Heart right ventricle (tissue), 16 donors: Measurements from ENCODE around the gene IL6R. TPM values are rescaled to one million over a fixed set of nuclear protein-coding genes. Genes with fewer than 3 reads are reported as not detected.

Experiments used
- ATAC-seq, 8 donors: fragments of 200-7000 bp; cut with Tn5 transposase; one replicate each; pipeline ENCODE4 v1.9.1; 2020; ENCODE audit warnings: mild to moderate bottlenecking in 8 of 8, moderate library complexity in 8 of 8, moderate number of reproducible peaks in 1 of 8
- DNase-seq, 2 donors: peaks; one replicate each; pipeline ENCODE4 v3.0.0-alpha.2; 2020
- H3K27ac ChIP-seq, 10 donors: fragments of 200-600 bp; sonication (generic) in 2 of 10; one replicate each; pipeline versions ENCODE4 v1.5.0 to v1.8.0; 2020 to 2022; ENCODE audit warnings: mild to moderate bottlenecking in 3 of 10
- H3K27me3 ChIP-seq, 7 donors: fragments of 200-600 bp; one replicate each; pipeline ENCODE4 v1.8.0; 2021 to 2022; ENCODE audit warnings: mild to moderate bottlenecking in 2 of 7
- H3K36me3 ChIP-seq, 9 donors: fragments of 200-600 bp; sonication (generic) in 1 of 9; one replicate each; pipeline versions ENCODE4 v1.5.0 to v1.8.0; 2020 to 2022; ENCODE audit warnings: mild to moderate bottlenecking in 2 of 9
- H3K4me1 ChIP-seq, 9 donors: fragments of 200-600 bp; sonication (generic) in 1 of 9; one replicate each; pipeline versions ENCODE4 v1.5.0 to v1.8.0; 2020 to 2022; ENCODE audit warnings: mild to moderate bottlenecking in 4 of 9
- H3K4me3 ChIP-seq, 10 donors: fragments of 200-600 bp; sonication (generic) in 2 of 10; one replicate each; pipeline versions ENCODE4 v1.5.0 to v1.8.0; 2020 to 2022; ENCODE audit warnings: mild to moderate bottlenecking in 7 of 10, moderate library complexity in 2 of 10
- H3K9me3 ChIP-seq, 11 donors: fragments of 200-600 bp in 10 of 11; sonication (generic) in 2 of 11; one replicate each; pipeline versions ENCODE4 v1.5.0 to v1.8.0; 2013 to 2022; ENCODE audit warnings: mild to moderate bottlenecking in 2 of 11, control low read depth in 1 of 11, moderate library complexity in 1 of 11
- WGBS, 2 donors: extraction: QIAGEN DNeasy Blood & Tissue Kit; methylation state at CpG; one replicate each; pipeline ENCODE4 v1.1.7; 2013; ENCODE audit warnings: inconsistent platforms in 1 of 2; 5-methylcytosine and 5-hydroxymethylcytosine counted together
- intact Hi-C, 10 donors: fragments of 100-400 bp; cut with DNase I; formaldehyde crosslinking; loops; one replicate each; pipeline versions ENCODE4 v1.11.1 to v1.14.2; 2022
- polyA plus RNA-seq, 2 donors: library from polyadenylated mRNA; stranded (reverse); fragments of 200-250 nt; gene quantifications; one replicate each; pipeline ENCODE4 v1.2.3, GENCODE V29; 2013
- total RNA-seq, 10 donors: library from RNA; stranded (reverse); fragmentation: NEBNext Ultra II Directional in 3 of 10; extraction: Animal tissue kit (Norgen Biotek cat#: 25700) in 3 of 10; gene quantifications; one replicate each; pipeline versions ENCODE4 v1.2.1 to v1.2.4, GENCODE V29; 2021 to 2023
- TF ChIP-seq, protein P1 (sequence below), 9 donors: fragments of 200-600 bp; sonication (generic) in 2 of 9; IDR thresholded peaks; one replicate each; pipeline versions ENCODE4 v1.5.0 to v1.8.0; 2021 to 2022; ENCODE audit warnings: antibody characterized with exemption in 9 of 9, mild to moderate bottlenecking in 5 of 9, moderate library complexity in 1 of 9
- donor health status: Arrhythmogenic right ventricular cardiomyopathy.
- donor health status: ischemic (EF 13 %, LVEDD 7.1; RV severe dilation, severe dysfunction).
- donor health status: healthy with polysubstance abuse.
- donor health status: DM: no; HTN: yes; CAD: no.
- donor health status: DM: no; HTN: no; CAD: no.
- donor health status: ischemic (EF 25% LVEDD 6.9; RV normal size, moderate dysfunction).
- donor health status: ischemic (EF 25% LVEDD 5.7; RV mildly dilated, moderate dysfunction).
- donor health status: healthy.
- donor health status: DM: yes; HTN: yes; CAD: no.
- donor health status: Ischemic cardiomyopathy.
- donor health status: ischemic (EF 35%, LVEDD 5.7; RV mildly dilated, moderate dysfunction).
- donor health status: nonischemic (EF 11% LVEDD 7.7; RV severe dilation, severe dysfunction).
- donor health status: DM: yes; HTN: yes; CAD: no.
- donor health status: PGD.
- donor health status: ischemic (EF 29% LVEDD 5.4; RV normal size, mild dysfunction).
- donor health status: nonischemic (EF 23%, LVEDD 6.1; RV moderate dilation, normal function).

Gene IL6R
- total and polyA plus RNA-seq, 12 donors: 2.9 to 16.2 (median 9.3) TPM

DNA sequence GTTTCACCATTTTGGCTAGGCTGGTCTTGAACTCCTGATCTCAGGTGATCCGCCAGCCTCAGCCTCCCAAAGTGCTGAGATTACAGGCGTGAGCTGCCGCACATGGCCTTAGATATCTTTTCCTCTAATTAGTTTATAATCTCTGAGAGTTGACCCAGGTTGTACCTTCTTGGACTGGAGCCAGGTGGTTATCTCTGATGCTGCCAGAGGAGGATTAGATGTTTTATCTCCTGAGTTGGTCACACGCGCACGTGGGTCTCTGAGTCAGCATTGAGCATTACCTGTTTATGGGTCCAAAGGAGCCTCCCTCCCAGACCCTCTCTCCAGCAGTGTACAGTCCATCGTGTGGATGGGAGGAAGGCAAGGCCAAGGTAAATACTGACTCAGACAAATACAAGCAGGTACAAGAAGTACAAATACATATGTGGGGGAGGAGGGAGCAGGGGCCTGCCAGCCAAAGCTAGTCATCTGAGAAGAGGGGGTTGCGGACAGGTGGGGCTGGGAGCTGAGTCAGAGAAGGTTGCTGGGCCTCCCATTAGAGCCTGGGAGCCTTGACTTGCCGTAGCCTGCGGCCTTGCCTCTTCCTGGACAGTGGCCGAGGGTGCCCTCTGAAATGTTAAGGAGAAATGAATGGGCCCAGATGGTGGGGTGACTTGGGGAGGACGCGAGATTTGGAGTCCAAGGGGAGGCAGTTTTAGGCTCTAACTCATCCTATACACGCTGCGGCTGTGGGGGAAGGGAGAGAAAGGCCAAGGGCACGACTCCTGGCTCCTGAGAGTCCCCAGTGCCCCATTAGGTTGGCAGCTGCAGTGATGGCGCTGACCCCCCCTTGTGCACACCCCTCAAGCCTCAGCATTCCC is 13.1 kb downstream of the IL6R start:
- H3K4me3 ChIP-seq: no peak overlapping the region
- ATAC-seq: peak in 2 of 8 donors; percentile 1 to 5

DNA sequence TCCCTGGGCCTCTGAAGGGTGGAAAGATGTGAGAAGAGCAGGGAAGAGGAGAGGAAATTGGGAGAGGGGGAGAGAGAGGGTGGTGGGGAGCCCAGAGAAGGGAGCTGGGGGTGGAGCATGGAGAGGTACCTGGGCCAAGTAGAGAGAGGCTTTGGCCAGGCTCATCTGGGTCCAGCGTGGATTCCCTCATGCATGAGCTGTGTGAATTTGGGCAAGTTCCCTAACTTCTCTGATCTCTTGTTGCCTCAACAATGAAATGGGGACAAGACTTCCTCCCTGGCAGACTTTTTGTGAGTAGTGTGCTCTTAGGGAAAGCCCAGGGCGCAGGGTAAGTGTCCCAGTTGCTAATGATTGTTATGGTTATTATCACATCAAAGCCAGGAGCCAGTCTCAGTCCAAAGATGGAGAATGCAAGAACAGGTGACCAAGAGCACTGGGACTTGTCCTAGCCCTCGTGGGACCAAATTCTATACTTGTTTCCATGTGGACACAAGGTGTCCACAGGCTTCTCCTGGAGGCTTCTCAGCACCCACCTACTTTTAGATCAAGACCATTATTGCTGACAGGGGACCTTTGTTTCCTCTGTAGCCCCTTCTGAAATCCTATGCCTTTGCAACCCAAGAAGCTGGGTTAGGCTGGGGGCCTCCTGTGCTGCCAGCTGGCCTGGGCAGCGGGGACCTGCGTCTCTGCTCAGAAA is 13.9 kb downstream of the IL6R start:
- DNase-seq (no peak), ATAC-seq (peak; percentile 2 to 7 (median 4))
- peak overlapping the region; percentile 78 to 97 (median 92) for H3K27ac ChIP-seq
- peaks cover 34 to 91% (median 76%) of the 10 kb centered on the region in 9 donors for H3K4me1 ChIP-seq
- WGBS, 2 donors: 30 to 32% methylated on average over 5 of the region's 5 CpGs
- TF ChIP-seq, protein P1, sequence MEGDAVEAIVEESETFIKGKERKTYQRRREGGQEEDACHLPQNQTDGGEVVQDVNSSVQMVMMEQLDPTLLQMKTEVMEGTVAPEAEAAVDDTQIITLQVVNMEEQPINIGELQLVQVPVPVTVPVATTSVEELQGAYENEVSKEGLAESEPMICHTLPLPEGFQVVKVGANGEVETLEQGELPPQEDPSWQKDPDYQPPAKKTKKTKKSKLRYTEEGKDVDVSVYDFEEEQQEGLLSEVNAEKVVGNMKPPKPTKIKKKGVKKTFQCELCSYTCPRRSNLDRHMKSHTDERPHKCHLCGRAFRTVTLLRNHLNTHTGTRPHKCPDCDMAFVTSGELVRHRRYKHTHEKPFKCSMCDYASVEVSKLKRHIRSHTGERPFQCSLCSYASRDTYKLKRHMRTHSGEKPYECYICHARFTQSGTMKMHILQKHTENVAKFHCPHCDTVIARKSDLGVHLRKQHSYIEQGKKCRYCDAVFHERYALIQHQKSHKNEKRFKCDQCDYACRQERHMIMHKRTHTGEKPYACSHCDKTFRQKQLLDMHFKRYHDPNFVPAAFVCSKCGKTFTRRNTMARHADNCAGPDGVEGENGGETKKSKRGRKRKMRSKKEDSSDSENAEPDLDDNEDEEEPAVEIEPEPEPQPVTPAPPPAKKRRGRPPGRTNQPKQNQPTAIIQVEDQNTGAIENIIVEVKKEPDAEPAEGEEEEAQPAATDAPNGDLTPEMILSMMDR (IDR thresholded peaks at IDR 0.05): no peak
- H3K27me3 ChIP-seq: no peaks in the 10 kb centered on the region
- no peaks in the 10 kb centered on the region for H3K36me3 ChIP-seq
- peak overlapping the region in 2 of 10 donors; percentile 12 to 21 for H3K4me3 ChIP-seq
- H3K9me3 ChIP-seq: no peaks in the 10 kb centered on the region
- intact Hi-C loops: no loop called here

More for the DNA sequence above, 13.1 kb downstream of the IL6R start:
- intact Hi-C loops: no loop called here
- peaks cover 34 to 84% (median 69%) of the 10 kb centered on the region in 9 donors for H3K4me1 ChIP-seq
- H3K27me3 ChIP-seq: no peaks in the 10 kb centered on the region
- no peaks in the 10 kb centered on the region for H3K36me3 ChIP-seq
- peak overlapping the region; percentile 78 to 97 (median 92) for H3K27ac ChIP-seq
- no peak for DNase-seq
- 79 to 82% methylated on average over 17 of the region's 17 CpGs for WGBS, 2 donors
- H3K9me3 ChIP-seq: no peaks in the 10 kb centered on the region
- TF ChIP-seq, protein P1 (IDR thresholded peaks at IDR 0.05): no peak

DNA sequence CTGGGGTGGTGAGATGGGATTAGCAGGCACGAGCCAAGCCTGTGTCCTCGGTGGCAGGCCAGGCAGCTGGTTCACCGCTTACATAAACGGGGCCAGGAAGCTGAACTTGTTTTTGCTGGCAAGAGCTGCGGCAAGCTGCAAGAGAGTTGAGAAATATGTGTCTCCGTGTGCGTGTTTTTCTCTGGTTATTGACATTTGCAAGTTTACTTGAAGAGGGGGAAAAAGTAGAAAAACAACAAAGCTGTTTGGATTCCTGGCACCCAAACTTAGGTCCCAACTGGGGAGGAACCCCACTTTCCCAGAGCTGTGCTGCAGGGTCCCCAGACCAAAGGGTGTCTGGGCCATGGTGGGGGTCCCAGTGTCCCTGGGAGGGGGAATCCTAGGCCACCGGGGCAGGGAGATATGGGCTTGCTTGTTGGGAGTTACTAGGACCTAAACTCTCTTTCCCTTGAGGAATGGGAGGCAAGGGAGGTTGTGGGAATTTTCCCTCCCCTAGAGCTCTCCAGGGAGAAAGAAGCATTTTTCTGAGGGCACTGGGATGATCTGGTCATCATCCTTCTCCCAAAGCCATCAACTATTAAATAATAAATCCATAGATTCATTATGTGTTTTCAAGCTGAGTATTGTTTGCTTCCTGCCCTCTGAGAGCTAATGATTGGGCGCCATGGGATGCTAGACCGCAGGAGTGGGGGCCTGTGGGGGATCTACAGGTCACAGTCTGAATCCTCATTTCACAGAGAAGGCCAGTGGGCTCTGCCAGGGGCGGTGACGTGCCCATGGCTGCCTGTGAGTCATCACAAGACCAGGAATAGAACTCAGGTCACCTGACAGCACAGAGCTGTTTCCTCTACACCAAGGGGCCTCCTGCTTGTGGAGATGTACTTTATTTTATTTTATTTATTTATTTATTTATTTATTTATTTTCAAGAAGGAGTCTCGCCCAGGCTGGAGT is 14.8 kb downstream of the IL6R start:
- intact Hi-C loops: no loop called here
- Histone ChIP-seq H3K4me1 (peaks cover 28 to 96% (median 78%) of the 10 kb centered on the region in 9 donors), H3K9me3 (no peaks in the 10 kb centered on the region), H3K27me3 (no peaks in the 10 kb centered on the region), H3K36me3 (no peaks in the 10 kb centered on the region), H3K27ac (peak overlapping the region; percentile 78 to 97 (median 92)), H3K4me3 (peak overlapping the region in 3 of 10 donors; percentile 12 to 26 (median 21))
- ATAC-seq: peak; percentile 83 to 93 (median 90)
- 12 to 15% methylated on average over 13 of the region's 13 CpGs for WGBS, 2 donors
- peak; percentile 84 to 87 for DNase-seq
- TF ChIP-seq, protein P1 (IDR thresholded peaks at IDR 0.05): no peak
